Spleen (tissue), 7 donors: ENCODE measurements around the gene USP54.

ENCODE experiments used
- POLR2A ChIP-seq, 3 donors: fragments of 450-650 bp; IDR thresholded peaks; one replicate each; pipeline ENCODE4 v1.5.1; 2017; ENCODE audit warnings: antibody characterized with exemption in 3 of 3, mild to moderate bottlenecking in 1 of 3
- POLR2AphosphoS5 ChIP-seq, 3 donors: sonication (generic); formaldehyde crosslinking; IDR thresholded peaks; one replicate each; pipeline ENCODE4 v1.5.1; 2017; ENCODE audit warnings: antibody characterized with exemption in 3 of 3
- TF ChIP-seq, protein P1 (sequence below), 11 experiments: fragments of 200-600 bp in 7 of 11; fragments of 450-650 bp in 4 of 11; sonication (generic) in 4 of 11; IDR thresholded peaks in 8 of 11; conservative IDR thresholded peaks in 3 of 11; 1 replicate in 7 of 11; 2 replicates in 4 of 11; pipeline versions ENCODE4 v1.4.0 to v1.8.0; 2016 to 2021; ENCODE audit warnings: antibody characterized with exemption in 11 of 11, inconsistent platforms in 4 of 11, mild to moderate bottlenecking in 1 of 11
- donor health status: DM: no; HTN: no; CAD: no; lungs with moderate emphysema.
- donor health status: DM: no; HTN: no; CAD: no.
- donor health status: DM: no; HTN: no; CAD: no.

- TF ChIP-seq, protein P1, sequence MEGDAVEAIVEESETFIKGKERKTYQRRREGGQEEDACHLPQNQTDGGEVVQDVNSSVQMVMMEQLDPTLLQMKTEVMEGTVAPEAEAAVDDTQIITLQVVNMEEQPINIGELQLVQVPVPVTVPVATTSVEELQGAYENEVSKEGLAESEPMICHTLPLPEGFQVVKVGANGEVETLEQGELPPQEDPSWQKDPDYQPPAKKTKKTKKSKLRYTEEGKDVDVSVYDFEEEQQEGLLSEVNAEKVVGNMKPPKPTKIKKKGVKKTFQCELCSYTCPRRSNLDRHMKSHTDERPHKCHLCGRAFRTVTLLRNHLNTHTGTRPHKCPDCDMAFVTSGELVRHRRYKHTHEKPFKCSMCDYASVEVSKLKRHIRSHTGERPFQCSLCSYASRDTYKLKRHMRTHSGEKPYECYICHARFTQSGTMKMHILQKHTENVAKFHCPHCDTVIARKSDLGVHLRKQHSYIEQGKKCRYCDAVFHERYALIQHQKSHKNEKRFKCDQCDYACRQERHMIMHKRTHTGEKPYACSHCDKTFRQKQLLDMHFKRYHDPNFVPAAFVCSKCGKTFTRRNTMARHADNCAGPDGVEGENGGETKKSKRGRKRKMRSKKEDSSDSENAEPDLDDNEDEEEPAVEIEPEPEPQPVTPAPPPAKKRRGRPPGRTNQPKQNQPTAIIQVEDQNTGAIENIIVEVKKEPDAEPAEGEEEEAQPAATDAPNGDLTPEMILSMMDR (IDR thresholded peaks at IDR 0.05 in 8 of 11, conservative IDR thresholded peaks at IDR 0.05 in 3 of 11): no peak
- TF ChIP-seq POLR2A (IDR thresholded peaks at IDR 0.05): no peak
- TF ChIP-seq POLR2AphosphoS5 (IDR thresholded peaks at IDR 0.05): no peak
Observed at GRCh38 chr10:73509695-73510094, 81.4 kb downstream of the USP54 start.
